ENCODE results near the gene ARHGAP21. TPM values are rescaled to one million over a fixed set of nuclear protein-coding genes. Genes with fewer than 3 reads are reported as not detected.

ARHGAP21 gene
- total RNA-seq, 1 experiment from 2014 or later: 52.6 TPM

- CTCF ChIA-PET: no interaction called here
- no TSS peak for BruUV-seq (replicated peaks)
These were observed 28.2 kb downstream of the ARHGAP21 start for GRCh38 chr10:24695452-24695851.

GRCh38 chr10:24694086-24694485 is 29.6 kb downstream of the ARHGAP21 start:
- no peaks in the 10 kb centered on the region for H3F3A ChIP-seq (ENCODE audit: low read length, unreplicated experiment)
- no peaks in the 10 kb centered on the region for H3K9me2 ChIP-seq (replicated peaks; ENCODE audit: low read length)
- BruUV-seq (replicated peaks): no TSS peak
- no peak overlapping the region for H3K9ac ChIP-seq (ENCODE audit: low read length)
- peaks cover 78% of the 10 kb centered on the region for H3K79me2 ChIP-seq (ENCODE audit: low read length)
- ChIA-PET CTCF (no interaction called here), POLR2A (ENCODE audit: unreplicated experiment) (no interaction called here)
- DNase-seq (no peak), ATAC-seq (no peak)
- TF ChIP-seq CTCF (conservative IDR thresholded peaks at IDR 0.05; ENCODE audit: low read depth, low read length) (no peak), EZH2 (IDR thresholded peaks at IDR 0.05; ENCODE audit: low read length, unreplicated experiment) (no peak), EZH2phosphoT487 (IDR thresholded peaks at IDR 0.05; ENCODE audit: borderline replicate concordance, low read length) (no peak)
- no peak overlapping the region for H2AFZ ChIP-seq (ENCODE audit: low read length)
- H3K4me3 ChIP-seq (ENCODE audit: low read length): no peak overlapping the region
- intact Hi-C loops (cut with micrococcal nuclease): no loop called here
- H3K4me2 ChIP-seq (ENCODE audit: low read length): no peak overlapping the region
- no peaks in the 10 kb centered on the region for H3K4me1 ChIP-seq (ENCODE audit: insufficient read depth, low read length)
- H3K27ac ChIP-seq (ENCODE audit: low read length): no peak overlapping the region
- H4K20me1 ChIP-seq (ENCODE audit: low read length): 0 out of 2 replicates have a peak, but pooled peaks cover 5% of the 10 kb centered on the region
- H3K27me3 ChIP-seq (ENCODE audit: low read length): no peaks in the 10 kb centered on the region
- no peaks in the 10 kb centered on the region for H3K9me3 ChIP-seq (ENCODE audit: low read length)
- no peaks in the 10 kb centered on the region for H3K36me3 ChIP-seq (ENCODE audit: low read depth, low read length)

More at GRCh38 chr10:24695452-24695851, 28.2 kb downstream of the ARHGAP21 start:
- Histone ChIP-seq H3F3A (ENCODE audit: low read length, unreplicated experiment) (no peaks in the 10 kb centered on the region), H3K36me3 (ENCODE audit: low read depth, low read length) (no peaks in the 10 kb centered on the region), H3K27ac (ENCODE audit: low read length) (no peak overlapping the region), H3K79me2 (ENCODE audit: low read length) (peaks cover 78% of the 10 kb centered on the region), H3K4me1 (ENCODE audit: insufficient read depth, low read length) (peaks cover 10% of the 10 kb centered on the region), H3K4me3 (ENCODE audit: low read length) (no peak overlapping the region), H2AFZ (ENCODE audit: low read length) (no peak overlapping the region), H3K9me3 (ENCODE audit: low read length) (no peaks in the 10 kb centered on the region), H3K9ac (ENCODE audit: low read length) (no peak overlapping the region), H3K27me3 (ENCODE audit: low read length) (no peaks in the 10 kb centered on the region), H3K4me2 (ENCODE audit: low read length) (no peak overlapping the region), H3K9me2 (replicated peaks; ENCODE audit: low read length) (no peaks in the 10 kb centered on the region), H4K20me1 (ENCODE audit: low read length) (0 out of 2 replicates have a peak, but pooled peaks cover 5% of the 10 kb centered on the region)
- DNase-seq: no peak
- TF ChIP-seq EZH2 (IDR thresholded peaks at IDR 0.05; ENCODE audit: low read length, unreplicated experiment) (no peak), EZH2phosphoT487 (IDR thresholded peaks at IDR 0.05; ENCODE audit: borderline replicate concordance, low read length) (no peak), CTCF (conservative IDR thresholded peaks at IDR 0.05; ENCODE audit: low read depth, low read length) (no peak)
- intact Hi-C loops (cut with micrococcal nuclease): no loop called here
- ATAC-seq: no peak
- POLR2A ChIA-PET (ENCODE audit: unreplicated experiment): no interaction called here

- Histone ChIP-seq H3K4me2 (ENCODE audit: low read length) (no peak overlapping the region), H3K27ac (ENCODE audit: low read length) (no peak overlapping the region), H4K20me1 (ENCODE audit: low read length) (0 out of 2 replicates have a peak, but pooled peaks cover 5% of the 10 kb centered on the region), H3K27me3 (ENCODE audit: low read length) (no peaks in the 10 kb centered on the region), H3K79me2 (ENCODE audit: low read length) (peaks cover 77% of the 10 kb centered on the region), H2AFZ (ENCODE audit: low read length) (no peak overlapping the region), H3K4me1 (ENCODE audit: insufficient read depth, low read length) (no peaks in the 10 kb centered on the region), H3K9ac (ENCODE audit: low read length) (no peak overlapping the region), H3K9me3 (ENCODE audit: low read length) (no peaks in the 10 kb centered on the region), H3K9me2 (replicated peaks; ENCODE audit: low read length) (no peaks in the 10 kb centered on the region), H3K36me3 (ENCODE audit: low read depth, low read length) (no peaks in the 10 kb centered on the region), H3F3A (ENCODE audit: low read length, unreplicated experiment) (no peaks in the 10 kb centered on the region), H3K4me3 (ENCODE audit: low read length) (no peak overlapping the region)
- ATAC-seq: no peak
- ChIA-PET POLR2A (ENCODE audit: unreplicated experiment) (no interaction called here), CTCF (no interaction called here)
- no peak for TF ChIP-seq CTCF (conservative IDR thresholded peaks at IDR 0.05; ENCODE audit: low read depth, low read length)
- TF ChIP-seq EZH2phosphoT487 (IDR thresholded peaks at IDR 0.05; ENCODE audit: borderline replicate concordance, low read length): no peak
- no peak for TF ChIP-seq EZH2 (IDR thresholded peaks at IDR 0.05; ENCODE audit: low read length, unreplicated experiment)
- intact Hi-C loops (cut with micrococcal nuclease): no loop called here
- no peak for DNase-seq
- no TSS peak for BruUV-seq (replicated peaks)
These were observed 32.6 kb downstream of the ARHGAP21 start for GRCh38 chr10:24690961-24691512.
